Subcutaneous abdominal adipose tissue (tissue), 5 donors: ENCODE measurements around the gene NSMCE4A.
"Not testable (repeated sequence)": the region's sequence is repeated elsewhere in the genome, so short reads cannot be mapped to it uniquely, and the experiment has no call there.

ENCODE experiments used
- H3K27ac ChIP-seq: one replicate; pipeline ENCODE4 v1.7.0; 2013; ENCODE audit warnings: low read depth, mild to moderate bottlenecking, inconsistent platforms, low read length, moderate library complexity
- H3K27me3 ChIP-seq, 5 donors: one replicate each; pipeline ENCODE4 v1.7.0; 2013; ENCODE audit warnings: low read length in 5 of 5, inconsistent platforms in 1 of 5; ENCODE audit not compliant: control insufficient read depth in 5 of 5, insufficient read depth in 4 of 5
- H3K36me3 ChIP-seq, 5 donors: one replicate each; pipeline ENCODE4 v1.7.0; 2013; ENCODE audit warnings: low read length in 5 of 5; ENCODE audit not compliant: control insufficient read depth in 5 of 5, insufficient read depth in 5 of 5
- H3K4me1 ChIP-seq, 5 donors: one replicate each; pipeline ENCODE4 v1.7.0; 2013; ENCODE audit warnings: low read length in 5 of 5, mild to moderate bottlenecking in 3 of 5, moderate library complexity in 1 of 5; ENCODE audit not compliant: control insufficient read depth in 5 of 5, insufficient read depth in 5 of 5
- H3K4me3 ChIP-seq, 5 donors: one replicate each; pipeline ENCODE4 v1.7.0; 2013; ENCODE audit warnings: low read length in 5 of 5, low read depth in 1 of 5
- H3K9ac ChIP-seq, 5 donors: one replicate each; pipeline ENCODE4 v1.7.0; 2013; ENCODE audit warnings: low read length in 5 of 5, mild to moderate bottlenecking in 4 of 5, moderate library complexity in 3 of 5
- H3K9me3 ChIP-seq, 5 donors: one replicate each; pipeline ENCODE4 v1.7.0; 2013; ENCODE audit warnings: low read length in 5 of 5; ENCODE audit not compliant: control insufficient read depth in 5 of 5
- donor health status: healthy.
- donor health status: healthy.
- donor health status: healthy.
- donor health status: healthy.
- donor health status: healthy.

The NSMCE4A gene

DNA sequence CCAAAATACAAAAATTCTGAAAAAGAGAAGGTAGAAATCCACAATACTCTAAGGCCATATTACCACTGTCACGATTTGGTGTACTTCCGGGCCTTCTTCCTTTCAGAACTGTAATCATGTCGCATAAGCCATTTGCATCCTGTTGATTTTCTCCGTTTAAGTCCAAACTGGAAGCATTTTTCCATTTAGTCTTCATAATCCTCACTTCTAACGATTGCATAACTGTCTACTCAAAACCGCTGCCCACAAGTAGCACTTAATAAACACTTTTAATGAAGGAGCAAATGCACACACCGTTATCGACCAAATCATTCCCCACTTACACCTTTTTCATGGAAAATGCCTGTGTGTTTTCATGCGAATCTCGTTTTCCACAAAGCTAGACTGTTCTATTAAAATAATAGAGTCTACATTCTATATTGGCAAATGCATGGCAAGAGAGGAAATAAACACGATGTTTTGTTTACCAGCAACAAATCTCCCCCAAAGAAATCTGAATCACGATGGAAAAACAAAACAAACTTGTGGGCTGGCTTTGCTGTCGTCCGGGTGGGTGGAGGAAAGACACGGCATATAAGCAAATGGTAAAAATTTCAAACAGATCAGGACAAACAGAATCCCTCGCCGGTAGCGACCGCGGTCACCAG, 48.2 kb downstream of the NSMCE4A start:
- peaks cover 0 to 9% (median 6%) of the 10 kb centered on the region in 5 donors for H3K36me3 ChIP-seq
- peak overlapping the region; percentile 86 to 93 (median 88) for H3K4me3 ChIP-seq
- no peaks in the 10 kb centered on the region for H3K27me3 ChIP-seq
- no peaks in the 10 kb centered on the region for H3K9me3 ChIP-seq
- H3K4me1 ChIP-seq: peaks cover 2 to 24% (median 18%) of the 10 kb centered on the region in 5 donors
- peak overlapping the region; percentile 26 to 98 (median 95) for H3K9ac ChIP-seq
- H3K27ac ChIP-seq: peak overlapping the region; percentile 97

DNA sequence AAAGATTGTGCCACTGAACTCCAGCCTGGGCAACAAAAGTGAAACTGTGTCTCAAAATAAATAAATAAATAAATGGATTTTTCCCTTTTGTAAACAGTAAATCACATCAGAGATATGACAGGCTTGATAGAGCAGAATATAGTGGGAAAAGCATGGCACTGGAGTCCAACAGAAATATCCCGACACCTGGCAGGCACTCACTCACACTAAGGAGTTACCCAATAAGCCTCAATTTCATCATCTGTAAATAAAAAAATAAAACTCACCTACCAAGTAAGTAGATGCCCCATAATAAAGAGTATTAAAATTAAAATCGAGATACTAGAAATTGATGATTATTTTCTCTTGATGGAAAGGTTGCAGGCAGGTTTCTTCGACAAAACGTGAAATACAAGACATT, 48.9 kb downstream of the NSMCE4A start:
- Histone ChIP-seq H3K4me3 (peak overlapping the region in 2 of 5 donors; percentile 88 to 93), H3K27me3 (no peaks in the 10 kb centered on the region)

DNA sequence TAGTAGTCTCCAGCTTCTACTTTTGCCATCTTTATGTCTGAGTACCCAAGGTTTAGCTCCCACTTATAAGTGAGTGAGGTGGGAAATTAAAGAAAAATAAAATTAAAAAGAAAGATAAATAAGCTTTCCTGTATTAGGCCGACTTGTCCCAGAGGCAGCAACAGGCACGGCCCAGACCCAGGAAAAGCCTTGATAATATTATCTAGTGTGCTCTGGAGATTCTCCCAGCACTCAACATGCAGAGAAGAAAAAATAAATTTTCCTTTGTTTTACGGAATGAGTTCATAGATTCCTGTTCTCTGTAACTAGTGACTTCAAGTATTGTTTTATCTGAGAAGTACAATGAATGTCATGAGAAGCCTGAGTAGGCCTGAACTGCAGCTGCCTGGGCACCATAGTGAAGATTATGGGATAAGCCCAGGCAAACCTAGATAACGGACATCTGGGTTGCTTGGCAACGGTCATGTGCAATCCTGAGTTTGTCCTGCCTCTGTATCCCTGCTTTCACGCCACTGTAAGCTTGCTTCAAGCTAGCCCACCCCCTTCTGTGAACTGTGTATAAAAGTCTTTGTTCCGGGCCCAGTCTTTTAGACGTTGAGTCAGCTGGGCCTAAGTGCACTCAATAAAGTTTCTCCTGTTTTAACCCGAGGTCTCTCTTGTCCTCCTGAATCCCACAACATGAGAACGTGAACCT, 53.6 kb downstream of the NSMCE4A start:
- no peak overlapping the region for H3K4me3 ChIP-seq
- H3K4me1 ChIP-seq: peaks cover 0 to 9% (median 4%) of the 10 kb centered on the region in 5 donors
- peaks cover 7 to 27% (median 18%) of the 10 kb centered on the region in 5 donors for H3K36me3 ChIP-seq
- H3K9ac ChIP-seq: peak overlapping the region in 1 of 5 donors; percentile 39
- H3K9me3 ChIP-seq: no peaks in the 10 kb centered on the region
- no peak overlapping the region for H3K27ac ChIP-seq
- no peaks in the 10 kb centered on the region for H3K27me3 ChIP-seq

More for the DNA sequence above, 48.9 kb downstream of the NSMCE4A start:
- Histone ChIP-seq H3K4me1 (peaks cover 2 to 24% (median 18%) of the 10 kb centered on the region in 5 donors), H3K9ac (peak overlapping the region in 2 of 5 donors; percentile 95 to 96), H3K36me3 (peaks cover 5 to 12% (median 8%) of the 10 kb centered on the region in 5 donors), H3K27ac (peak overlapping the region; percentile 97), H3K9me3 (no peaks in the 10 kb centered on the region)

DNA sequence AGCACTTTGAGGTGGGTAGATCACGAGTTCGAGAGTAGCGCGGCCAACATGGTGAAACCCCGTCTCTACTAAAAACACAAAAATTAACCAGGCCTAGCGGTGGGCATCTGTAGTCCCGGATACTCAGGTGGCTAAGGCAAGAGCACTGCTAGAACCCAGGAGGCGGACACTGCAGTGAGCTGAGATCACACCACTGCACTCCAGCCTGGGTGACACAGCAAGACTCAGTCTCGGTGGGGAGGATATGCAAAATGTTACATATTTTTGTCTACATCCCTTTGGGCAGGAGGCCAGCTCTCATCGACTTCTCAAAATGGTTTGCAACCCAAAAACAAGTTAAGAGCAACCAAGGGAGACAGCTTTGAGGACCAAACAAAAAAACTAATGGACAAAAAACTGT, 55.4 kb downstream of the NSMCE4A start:
- Histone ChIP-seq H3K9me3 (no peaks in the 10 kb centered on the region), H3K9ac (no peak overlapping the region), H3K36me3 (peaks cover 7 to 28% (median 18%) of the 10 kb centered on the region in 5 donors), H3K27me3 (no peaks in the 10 kb centered on the region), H3K27ac (no peak overlapping the region), H3K4me1 (no peaks in the 10 kb centered on the region), H3K4me3 (no peak overlapping the region)

DNA sequence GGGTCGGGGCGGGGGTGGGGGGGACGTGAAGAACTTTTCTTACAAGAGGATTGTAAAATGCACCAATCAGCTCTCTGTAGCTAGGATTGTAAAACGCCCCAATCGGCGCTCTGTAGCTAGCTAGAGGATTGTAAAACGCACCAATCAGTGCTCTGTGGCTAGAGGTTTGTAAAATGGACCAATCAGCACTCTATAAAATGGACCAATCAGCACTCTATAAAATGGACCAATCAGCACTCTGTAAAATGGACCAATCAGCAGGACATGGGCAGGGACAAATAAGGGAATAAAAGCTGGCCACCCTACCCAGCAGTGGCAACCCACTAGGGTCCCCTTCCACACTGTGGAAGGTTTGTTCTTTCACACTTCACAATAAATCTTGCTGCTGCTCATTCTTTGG, 56.2 kb downstream of the NSMCE4A start:
- not testable (repeated sequence) for H3K9me3 ChIP-seq, H3K27ac ChIP-seq, H3K9ac ChIP-seq, H3K4me1 ChIP-seq, H3K4me3 ChIP-seq, H3K27me3 ChIP-seq
- H3K36me3 ChIP-seq: peaks cover 8 to 31% (median 18%) of the 10 kb centered on the region in 5 donors

DNA sequence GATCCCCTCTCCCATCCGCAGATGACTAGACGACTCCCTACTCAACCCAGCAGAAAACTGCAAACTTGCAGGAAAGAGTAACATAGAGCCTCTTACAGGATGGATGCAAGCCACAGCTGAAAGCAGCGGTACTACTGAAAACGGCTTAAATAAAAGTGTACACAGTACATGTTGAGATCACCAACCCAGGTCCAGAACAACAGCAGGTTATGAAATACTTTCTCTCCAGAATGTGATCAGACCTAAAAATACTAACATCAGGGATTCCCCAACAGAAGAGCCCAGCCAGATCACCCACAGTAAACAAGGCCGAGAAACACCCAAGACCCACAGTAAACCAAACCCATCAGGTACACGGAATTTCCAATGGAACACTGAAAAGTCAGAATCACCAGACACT, 60.4 kb downstream of the NSMCE4A start:
- Histone ChIP-seq H3K27ac (no peak overlapping the region), H3K27me3 (no peaks in the 10 kb centered on the region), H3K4me1 (no peaks in the 10 kb centered on the region), H3K9ac (no peak overlapping the region), H3K4me3 (no peak overlapping the region), H3K36me3 (peaks cover 13 to 30% (median 15%) of the 10 kb centered on the region in 5 donors), H3K9me3 (no peaks in the 10 kb centered on the region)

DNA sequence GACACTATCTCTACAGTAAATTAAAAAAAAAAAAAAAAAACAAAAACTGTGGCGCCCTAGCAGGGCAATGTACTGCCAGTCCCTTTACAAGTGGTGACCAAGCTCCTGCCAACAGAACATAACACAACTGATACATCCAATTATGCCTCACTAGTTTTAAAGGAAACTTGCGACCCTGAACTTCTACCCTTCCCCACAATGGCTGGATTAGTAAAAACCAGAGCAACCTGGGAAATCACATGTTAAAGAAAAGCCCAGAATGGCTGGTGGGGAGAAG, 63.7 kb downstream of the NSMCE4A start:
- H3K9me3 ChIP-seq: no peaks in the 10 kb centered on the region
- H3K27ac ChIP-seq: no peak overlapping the region
- H3K9ac ChIP-seq: no peak overlapping the region
- no peak overlapping the region for H3K4me3 ChIP-seq
- peaks cover 15 to 43% (median 22%) of the 10 kb centered on the region in 5 donors for H3K36me3 ChIP-seq
- H3K27me3 ChIP-seq: no peaks in the 10 kb centered on the region
- no peaks in the 10 kb centered on the region for H3K4me1 ChIP-seq

DNA sequence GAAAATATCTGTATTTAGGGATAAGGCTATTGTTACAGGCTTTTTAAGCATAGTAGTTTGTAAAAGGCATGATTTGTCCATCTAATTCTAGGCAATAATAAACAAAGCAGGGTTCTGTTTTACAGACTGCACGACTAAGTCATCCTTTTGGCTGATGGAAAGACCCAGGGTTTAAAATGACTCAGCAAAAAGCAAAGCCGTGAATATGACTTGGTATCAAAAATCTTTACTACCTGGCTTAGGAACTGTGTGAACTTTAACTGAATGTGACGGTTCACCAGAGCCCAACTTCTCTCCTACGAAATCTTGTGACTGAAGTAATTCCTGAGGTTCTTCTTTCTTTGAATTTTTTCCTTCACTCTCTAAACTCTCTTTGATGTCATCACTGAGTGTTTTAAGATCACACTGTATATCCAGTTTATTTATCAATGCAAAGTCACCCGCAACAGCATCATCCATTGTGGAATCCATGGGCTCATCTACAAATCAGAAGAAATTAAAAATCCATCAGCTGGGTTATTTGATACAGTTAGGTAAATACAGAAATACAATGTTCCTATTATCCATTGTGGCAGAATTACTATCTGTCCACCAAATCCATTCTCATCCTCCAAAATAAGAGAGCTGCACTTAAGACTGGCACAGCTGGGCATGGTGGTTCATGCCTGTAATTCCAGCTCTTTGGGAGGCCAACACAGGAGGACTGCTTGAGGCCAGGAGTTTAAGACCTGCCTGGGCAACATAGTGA, 64.2 kb downstream of the NSMCE4A start:
- H3K9ac ChIP-seq: no peak overlapping the region
- H3K36me3 ChIP-seq: peaks cover 15 to 43% (median 23%) of the 10 kb centered on the region in 5 donors
- no peaks in the 10 kb centered on the region for H3K4me1 ChIP-seq
- no peaks in the 10 kb centered on the region for H3K9me3 ChIP-seq
- H3K27me3 ChIP-seq: no peaks in the 10 kb centered on the region
- H3K4me3 ChIP-seq: no peak overlapping the region
- H3K27ac ChIP-seq: no peak overlapping the region
